Left lung (tissue), 10 donors: ENCODE results near the gene TLX1. TPM values are rescaled to one million over a fixed set of nuclear protein-coding genes. Genes with fewer than 3 reads are reported as not detected.

ENCODE experiments used
- ATAC-seq: fragments of 200-7000 bp; cut with Tn5 transposase; one replicate; pipeline ENCODE4 v1.9.1; 2020; ENCODE audit warnings: moderate library complexity
- DNase-seq, 4 donors: peaks; one replicate each; pipeline ENCODE4 v3.0.0-alpha.2; 2013 to 2020
- H3K27ac ChIP-seq, 2 donors: fragments of 200-600 bp; sonication (generic) in 1 of 2; one replicate each; pipeline versions ENCODE4 v1.5.0 to v1.8.0; 2020 to 2021
- H3K27me3 ChIP-seq, 2 donors: fragments of 200-600 bp; sonication (generic) in 1 of 2; one replicate each; pipeline versions ENCODE4 v1.5.0 to v1.8.0; 2020 to 2021
- H3K36me3 ChIP-seq, 2 donors: fragments of 200-600 bp; sonication (generic) in 1 of 2; one replicate each; pipeline versions ENCODE4 v1.5.0 to v1.8.0; 2020 to 2021
- H3K4me1 ChIP-seq, 2 donors: fragments of 200-600 bp; one replicate each; pipeline ENCODE4 v1.8.0; 2021
- H3K4me3 ChIP-seq, 2 donors: fragments of 200-600 bp; sonication (generic) in 1 of 2; one replicate each; pipeline versions ENCODE4 v1.5.0 to v1.8.0; 2020 to 2021; ENCODE audit warnings: mild to moderate bottlenecking in 1 of 2
- H3K9me3 ChIP-seq, 2 donors: fragments of 200-600 bp; sonication (generic) in 1 of 2; one replicate each; pipeline versions ENCODE4 v1.5.0 to v1.8.0; 2020 to 2021
- CTCF ChIP-seq, 2 donors: fragments of 200-600 bp; sonication (generic) in 1 of 2; IDR thresholded peaks; one replicate each; pipeline versions ENCODE4 v1.5.0 to v1.8.0; 2021; ENCODE audit warnings: antibody characterized with exemption in 2 of 2
- intact Hi-C, 2 donors: fragments of 100-400 bp; cut with DNase I; formaldehyde crosslinking; loops; one replicate each; pipeline versions ENCODE4 v1.11.2 to v1.14.2; 2022
- polyA plus RNA-seq, 6 donors: library from polyadenylated mRNA; unstranded; fragments of 120-200 nt; gene quantifications; one replicate each; pipeline ENCODE4 v1.2.1, GENCODE V29; 2013; ENCODE audit not compliant: insufficient read length in 6 of 6
- total RNA-seq, 2 donors: library from RNA; stranded (reverse); fragmentation: NEBNext Ultra II Directional; extraction: Animal tissue kit (Norgen Biotek cat#: 25700); gene quantifications; one replicate each; pipeline ENCODE4 v1.2.1, GENCODE V29; 2021
- donor health status: DM: no; HTN: yes; CAD: no.
- donor health status: DM: no; HTN: no; CAD: no.

Gene TLX1
- total and polyA plus RNA-seq, 8 donors, result not detected

GRCh38 chr10:101161494-101162299 lies 30.6 kb downstream of the TLX1 start:
- intact Hi-C loops, result no loop called here
- H3K27me3 ChIP-seq, result peaks cover 16 to 96% of the 10 kb centered on the region in 2 donors
- peak; percentile 93 to 96 for TF ChIP-seq CTCF (IDR thresholded peaks at IDR 0.05)
- DNase-seq (peak in 3 of 4 donors; percentile 63 to 83 (median 68)), ATAC-seq (peak; percentile 99)
- H3K4me1 ChIP-seq, result no peaks in the 10 kb centered on the region
- H3K27ac ChIP-seq, result no peak overlapping the region
- no peaks in the 10 kb centered on the region for H3K36me3 ChIP-seq
- no peak overlapping the region for H3K4me3 ChIP-seq
- no peaks in the 10 kb centered on the region for H3K9me3 ChIP-seq

DNA sequence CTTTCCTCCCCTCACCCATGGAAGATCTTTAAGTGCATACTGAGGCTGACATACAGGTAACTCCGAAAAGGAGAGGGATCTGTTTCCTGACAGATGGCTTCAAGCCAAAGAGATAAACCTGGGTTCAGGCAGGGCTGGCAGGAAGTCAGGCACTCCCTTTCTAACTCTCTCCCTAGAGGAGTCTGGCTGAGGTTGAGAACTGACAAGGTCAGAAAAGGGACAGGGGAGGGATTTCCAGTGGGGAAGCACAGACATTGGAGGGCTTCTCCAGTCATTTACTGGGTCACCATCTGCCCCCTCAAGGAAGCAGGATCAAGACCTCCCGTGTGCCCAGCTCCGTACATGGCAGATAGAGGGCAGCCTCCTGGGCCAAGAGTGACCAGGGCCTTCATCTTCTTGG lies 31.6 kb downstream of the TLX1 start:
- ATAC-seq, result no peak
- DNase-seq, result no peak
- Histone ChIP-seq H3K4me3 (no peak overlapping the region), H3K36me3 (no peaks in the 10 kb centered on the region), H3K4me1 (no peaks in the 10 kb centered on the region), H3K27ac (no peak overlapping the region), H3K9me3 (no peaks in the 10 kb centered on the region), H3K27me3 (peaks cover 16 to 95% of the 10 kb centered on the region in 2 donors)
- intact Hi-C loops, result no loop called here
- TF ChIP-seq CTCF (IDR thresholded peaks at IDR 0.05), result no peak

DNA sequence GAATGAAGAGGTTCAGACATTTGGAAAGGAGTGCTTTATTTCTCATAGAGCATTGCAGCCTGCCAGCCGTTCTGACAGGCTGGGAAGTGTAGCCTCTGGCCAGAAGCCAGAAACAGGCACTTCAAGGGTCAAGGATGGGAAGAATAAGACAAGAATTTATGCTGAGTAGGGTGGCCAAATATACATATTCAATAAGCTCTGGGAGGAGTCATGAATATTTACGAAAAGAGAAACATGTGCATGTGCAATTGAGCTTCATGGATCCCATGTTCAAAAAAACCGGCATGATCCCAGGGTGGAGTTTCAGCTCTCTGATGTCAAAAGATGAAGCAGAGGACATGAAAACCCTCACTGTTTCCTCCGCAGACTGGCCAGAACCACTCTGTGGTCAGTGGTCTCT lies 32.9 kb downstream of the TLX1 start:
- intact Hi-C loops, result no loop called here
- H3K4me1 ChIP-seq, result no peaks in the 10 kb centered on the region
- no peaks in the 10 kb centered on the region for H3K36me3 ChIP-seq
- H3K4me3 ChIP-seq, result no peak overlapping the region
- H3K27ac ChIP-seq, result no peak overlapping the region
- DNase-seq (no peak), ATAC-seq (no peak)
- no peak for TF ChIP-seq CTCF (IDR thresholded peaks at IDR 0.05)
- peaks cover 22 to 95% of the 10 kb centered on the region in 2 donors for H3K27me3 ChIP-seq
- H3K9me3 ChIP-seq, result no peaks in the 10 kb centered on the region

- no peak for TF ChIP-seq CTCF (IDR thresholded peaks at IDR 0.05)
- H3K9me3 ChIP-seq, result no peaks in the 10 kb centered on the region
- H3K4me3 ChIP-seq, result no peak overlapping the region
- H3K27ac ChIP-seq, result no peak overlapping the region
- ATAC-seq (no peak), DNase-seq (no peak)
- H3K4me1 ChIP-seq, result no peaks in the 10 kb centered on the region
- H3K36me3 ChIP-seq, result no peaks in the 10 kb centered on the region
- intact Hi-C loops, result no loop called here
- peaks cover 28 to 95% of the 10 kb centered on the region in 2 donors for H3K27me3 ChIP-seq
Measured at GRCh38 chr10:101165736-101166135, 34.6 kb downstream of the TLX1 start.

DNA sequence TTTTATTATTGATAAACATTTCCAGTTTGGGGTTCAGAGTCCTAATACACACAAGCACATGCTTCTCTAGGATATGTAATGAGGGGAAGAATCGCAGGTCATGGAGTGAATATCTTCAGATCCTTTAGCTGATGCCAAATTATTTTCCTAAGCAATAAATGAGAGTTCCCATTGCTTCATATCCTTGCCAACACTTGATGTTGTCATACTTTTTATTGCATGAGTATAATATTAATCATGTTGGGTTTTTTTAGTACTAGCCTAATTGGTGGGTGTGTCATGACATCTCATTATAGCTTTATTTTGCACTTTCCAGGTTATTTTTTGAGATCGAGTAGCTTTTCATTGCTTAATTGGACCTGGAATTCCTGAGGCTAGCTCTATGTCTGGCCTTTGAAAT lies 35.3 kb downstream of the TLX1 start:
- no peak for TF ChIP-seq CTCF (IDR thresholded peaks at IDR 0.05)
- no peak for ATAC-seq
- H3K4me1 ChIP-seq, result no peaks in the 10 kb centered on the region
- H3K4me3 ChIP-seq, result no peak overlapping the region
- peaks cover 29 to 95% of the 10 kb centered on the region in 2 donors for H3K27me3 ChIP-seq
- no peaks in the 10 kb centered on the region for H3K9me3 ChIP-seq
- H3K36me3 ChIP-seq, result no peaks in the 10 kb centered on the region
- intact Hi-C loops, result no loop called here
- H3K27ac ChIP-seq, result no peak overlapping the region
- DNase-seq, result no peak
